GM23338 (cell line): ENCODE data around the gene C10orf90. TPM values are rescaled to one million over a fixed set of nuclear protein-coding genes. Genes with fewer than 3 reads are reported as not detected.

Source experiments
- ATAC-seq: fragments of 200-7000 bp; cut with Tn5 transposase; 3 replicates; pipeline ENCODE4 v1.9.1; 2020
- DNase-seq: peaks from one replicate; pipeline ENCODE4 v3.0.0-alpha.2; 2015; ENCODE audit warnings: low spot score
- H2AFZ ChIP-seq: fragments of 200-600 bp; sonication (generic); 2 replicates; pipeline ENCODE4 v1.8.0; 2016; ENCODE audit warnings: antibody characterized with exemption, mild to moderate bottlenecking, moderate library complexity
- H3F3A ChIP-seq: fragments of 200-600 bp; sonication (generic); replicated peaks from 2 replicates; pipeline ENCODE4 v1.8.0; 2017; ENCODE audit warnings: antibody characterized with exemption, mixed run types, low read depth
- H3K27ac ChIP-seq: fragments of 200-600 bp; sonication (generic); 2 replicates; pipeline ENCODE4 v1.6.1; 2016; ENCODE audit warnings: low read depth
- H3K27me3 ChIP-seq: fragments of 200-600 bp; sonication (generic); 2 replicates; pipeline ENCODE4 v1.8.0; 2016; ENCODE audit warnings: mild to moderate bottlenecking, mixed run types, moderate library complexity; ENCODE audit not compliant: insufficient read depth
- H3K36me3 ChIP-seq: fragments of 200-600 bp; sonication (generic); 2 replicates; pipeline ENCODE4 v1.8.0; 2016; ENCODE audit warnings: mild to moderate bottlenecking; ENCODE audit not compliant: insufficient read depth
- H3K4me1 ChIP-seq: fragments of 200-600 bp; sonication (generic); 2 replicates; pipeline ENCODE4 v1.8.0; 2016; ENCODE audit warnings: mild to moderate bottlenecking, moderate library complexity; ENCODE audit not compliant: insufficient read depth
- H3K4me2 ChIP-seq: fragments of 200-600 bp; sonication (generic); 2 replicates; pipeline ENCODE4 v1.7.1; 2017; ENCODE audit warnings: mixed run types
- H3K4me3 ChIP-seq: fragments of 200-600 bp; sonication (generic); 2 replicates; pipeline ENCODE4 v1.6.1; 2016; ENCODE audit warnings: mixed run types
- H3K79me2 ChIP-seq: fragments of 200-600 bp; sonication (generic); replicated peaks from 2 replicates; pipeline ENCODE4 v1.8.0; 2017; ENCODE audit warnings: mild to moderate bottlenecking; ENCODE audit not compliant: insufficient read depth
- H3K9me2 ChIP-seq: fragments of 200-600 bp; sonication (generic); 2 replicates; pipeline ENCODE4 v1.8.0; 2017; ENCODE audit not compliant: insufficient read depth
- H4K20me1 ChIP-seq: fragments of 200-600 bp; sonication (generic); replicated peaks from 2 replicates; pipeline ENCODE4 v1.8.0; 2017; ENCODE audit warnings: mild to moderate bottlenecking; ENCODE audit not compliant: insufficient read depth
- H3K27ac Mint-ChIP-seq: 2 replicates; pipeline ENCODE4 v1.8.0; 2020; ENCODE audit warnings: inconsistent platforms, mild to moderate bottlenecking, moderate library complexity, mixed read lengths
- H3K27me3 Mint-ChIP-seq: 3 replicates; pipeline ENCODE4 v1.8.0; 2022; ENCODE audit warnings: low read depth, mild to moderate bottlenecking, moderate library complexity, mixed read lengths, inconsistent platforms; ENCODE audit not compliant: insufficient read depth, poor library complexity
- H3K36me3 Mint-ChIP-seq: 3 replicates; pipeline ENCODE4 v1.8.0; 2021; ENCODE audit warnings: low read depth, mild to moderate bottlenecking, inconsistent platforms, moderate library complexity, mixed read lengths
- H3K4me1 Mint-ChIP-seq: 3 replicates; pipeline ENCODE4 v1.8.0; 2020; ENCODE audit warnings: mild to moderate bottlenecking, inconsistent platforms, mixed read lengths
- H3K4me3 Mint-ChIP-seq: 3 replicates; pipeline ENCODE4 v1.8.0; 2021; ENCODE audit warnings: moderate library complexity, mild to moderate bottlenecking, inconsistent platforms, mixed read lengths
- H3K9me3 Mint-ChIP-seq: 3 replicates; pipeline ENCODE4 v1.8.0; 2020; ENCODE audit warnings: moderate library complexity, mild to moderate bottlenecking, inconsistent platforms, mixed read lengths
- POLR2AphosphoS5 ChIP-seq: IDR thresholded peaks from 2 replicates; pipeline ENCODE4 v1.6.1; 2016; ENCODE audit warnings: antibody characterized with exemption, low read depth
- ZNF114 ChIP-seq: fragments of 250-450 bp; sonication (Bioruptor Pico); IDR thresholded peaks from 2 replicates; pipeline ENCODE4 v1.5.0; 2020; ENCODE audit warnings: mild to moderate bottlenecking, moderate library complexity
- ZNF331 ChIP-seq: fragments of 250-450 bp; sonication (Bioruptor Pico); IDR thresholded peaks from 2 replicates; pipeline ENCODE4 v1.5.0; 2020; ENCODE audit warnings: low read depth, mild to moderate bottlenecking, moderate library complexity
- polyA plus RNA-seq: library from polyadenylated mRNA; unstranded; fragments of >200 nt; fragmentation: Nextera tagmentation; extraction: Ambion mirVana; gene quantifications from 2 replicates; pipeline ENCODE4 v1.2.1, GENCODE V29; 2016
- total RNA-seq: library from RNA; depleted of rRNA; stranded (reverse); fragments of >200 nt; shearing (Covaris generic); gene quantifications from 2 replicates; pipeline ENCODE4 v1.2.3, GENCODE V29; 2014
- TF ChIP-seq, protein P1 (sequence below): IDR thresholded peaks from 2 replicates; pipeline ENCODE4 v1.6.1; 2016; ENCODE audit warnings: antibody characterized with exemption
- TF ChIP-seq, protein P2 (sequence below), 2 experiments: fragments of 200-600 bp in 1 of 2; sonication (generic) in 1 of 2; conservative IDR thresholded peaks; 2 replicates each; pipeline versions ENCODE4 v1.5.1 to v1.6.1; 2016 to 2017; ENCODE audit warnings: antibody characterized with exemption in 2 of 2, low read depth in 2 of 2, mild to moderate bottlenecking in 2 of 2, moderate library complexity in 1 of 2
- TF ChIP-seq, protein P3 (sequence below): fragments of 250-450 bp; sonication (Bioruptor Pico); IDR thresholded peaks from 2 replicates; pipeline ENCODE4 v1.5.0; 2020; ENCODE audit warnings: mild to moderate bottlenecking, moderate library complexity

C10orf90 gene
- total and polyA plus RNA-seq, 2 experiments from 2014 or later: 0.76 to 0.97 TPM

DNA sequence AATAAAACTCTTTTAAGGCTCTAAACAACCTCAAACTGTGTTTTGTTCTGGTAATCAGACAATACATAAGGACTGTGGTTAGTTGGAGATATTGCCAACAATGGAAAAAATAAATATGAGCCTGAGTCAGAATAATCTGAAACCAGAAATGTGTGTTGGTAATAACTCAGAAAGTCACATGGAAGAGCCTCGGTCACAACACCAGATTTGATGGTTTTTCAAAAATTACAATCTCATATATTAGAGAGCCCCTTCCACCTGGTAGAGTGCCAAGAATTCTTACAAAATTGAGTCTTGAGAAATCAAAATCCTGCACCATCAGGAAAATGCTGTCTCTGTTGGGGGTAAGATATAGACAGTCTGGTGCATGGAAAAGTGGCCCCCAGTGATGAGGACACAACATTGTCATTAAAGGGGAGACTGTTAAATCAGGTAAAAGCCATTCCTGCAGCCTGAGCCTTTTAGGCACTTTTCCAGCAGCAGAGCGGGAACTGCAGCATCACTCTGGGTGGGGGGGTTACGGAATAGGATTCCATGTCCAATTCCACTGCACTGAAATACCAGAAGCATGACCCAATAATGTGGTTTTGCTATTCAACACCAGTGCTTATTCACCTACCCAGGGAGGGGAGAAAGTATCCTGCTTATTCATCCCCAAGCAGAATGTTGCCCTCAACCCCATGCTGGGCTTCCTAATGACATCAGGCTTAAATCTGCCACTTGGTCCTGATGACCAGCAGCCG lies 272.7 kb downstream of the C10orf90 start:
- no peaks in the 10 kb centered on the region for H3K36me3 Mint-ChIP-seq
- H3K9me3 Mint-ChIP-seq: no peaks in the 10 kb centered on the region; the same call in 2 of the 3 replicates
- Histone ChIP-seq H3F3A (no peaks in the 10 kb centered on the region), H3K36me3 (no peaks in the 10 kb centered on the region), H3K4me1 (no peaks in the 10 kb centered on the region), H3K27me3 (no peaks in the 10 kb centered on the region), H3K27ac (no peak overlapping the region), H3K4me3 (no peak overlapping the region), H3K9me2 (no peaks in the 10 kb centered on the region), H3K4me2 (no peak overlapping the region), H4K20me1 (no peaks in the 10 kb centered on the region), H3K79me2 (no peaks in the 10 kb centered on the region), H2AFZ (peak overlapping the region; percentile 9; the same call in 1 of the 2 replicates)
- peaks cover 13% of the 10 kb centered on the region for H3K4me1 Mint-ChIP-seq
- DNase-seq (peak; percentile 25), ATAC-seq (peak; percentile 45; the same call in 2 of the 3 replicates)
- peaks cover 2% of the 10 kb centered on the region for H3K27me3 Mint-ChIP-seq
- no peak overlapping the region for H3K4me3 Mint-ChIP-seq
- TF ChIP-seq, protein P1, sequence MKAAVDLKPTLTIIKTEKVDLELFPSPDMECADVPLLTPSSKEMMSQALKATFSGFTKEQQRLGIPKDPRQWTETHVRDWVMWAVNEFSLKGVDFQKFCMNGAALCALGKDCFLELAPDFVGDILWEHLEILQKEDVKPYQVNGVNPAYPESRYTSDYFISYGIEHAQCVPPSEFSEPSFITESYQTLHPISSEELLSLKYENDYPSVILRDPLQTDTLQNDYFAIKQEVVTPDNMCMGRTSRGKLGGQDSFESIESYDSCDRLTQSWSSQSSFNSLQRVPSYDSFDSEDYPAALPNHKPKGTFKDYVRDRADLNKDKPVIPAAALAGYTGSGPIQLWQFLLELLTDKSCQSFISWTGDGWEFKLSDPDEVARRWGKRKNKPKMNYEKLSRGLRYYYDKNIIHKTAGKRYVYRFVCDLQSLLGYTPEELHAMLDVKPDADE: no peak
- TF ChIP-seq, protein P2, sequence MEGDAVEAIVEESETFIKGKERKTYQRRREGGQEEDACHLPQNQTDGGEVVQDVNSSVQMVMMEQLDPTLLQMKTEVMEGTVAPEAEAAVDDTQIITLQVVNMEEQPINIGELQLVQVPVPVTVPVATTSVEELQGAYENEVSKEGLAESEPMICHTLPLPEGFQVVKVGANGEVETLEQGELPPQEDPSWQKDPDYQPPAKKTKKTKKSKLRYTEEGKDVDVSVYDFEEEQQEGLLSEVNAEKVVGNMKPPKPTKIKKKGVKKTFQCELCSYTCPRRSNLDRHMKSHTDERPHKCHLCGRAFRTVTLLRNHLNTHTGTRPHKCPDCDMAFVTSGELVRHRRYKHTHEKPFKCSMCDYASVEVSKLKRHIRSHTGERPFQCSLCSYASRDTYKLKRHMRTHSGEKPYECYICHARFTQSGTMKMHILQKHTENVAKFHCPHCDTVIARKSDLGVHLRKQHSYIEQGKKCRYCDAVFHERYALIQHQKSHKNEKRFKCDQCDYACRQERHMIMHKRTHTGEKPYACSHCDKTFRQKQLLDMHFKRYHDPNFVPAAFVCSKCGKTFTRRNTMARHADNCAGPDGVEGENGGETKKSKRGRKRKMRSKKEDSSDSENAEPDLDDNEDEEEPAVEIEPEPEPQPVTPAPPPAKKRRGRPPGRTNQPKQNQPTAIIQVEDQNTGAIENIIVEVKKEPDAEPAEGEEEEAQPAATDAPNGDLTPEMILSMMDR (conservative IDR thresholded peaks at IDR 0.05; ENCODE audit: low read depth in 2 of 2): no peak
- TF ChIP-seq ZNF114 (CRISPR knock-in tag): no peak
- no peak overlapping the region for H3K27ac Mint-ChIP-seq

DNA sequence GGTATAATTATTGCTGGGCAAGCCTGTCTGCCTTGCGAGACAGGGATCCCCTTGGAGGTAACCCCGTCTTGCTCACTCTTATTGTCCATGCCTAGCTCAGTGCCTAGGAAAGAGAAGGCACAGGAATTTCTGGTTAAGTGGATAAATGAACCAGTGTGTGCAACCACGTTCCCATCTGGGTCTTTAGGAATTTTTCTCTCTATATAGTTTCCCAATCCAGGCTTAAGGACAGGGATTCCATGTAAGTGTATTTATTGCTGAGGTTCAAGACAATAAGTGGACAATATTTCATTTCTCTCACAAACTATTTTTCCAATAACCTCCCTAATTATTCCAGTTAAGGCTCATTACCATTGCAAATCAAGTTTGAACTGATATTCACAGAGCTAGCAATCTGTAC lies 273.3 kb downstream of the C10orf90 start:
- DNase-seq (no peak), ATAC-seq (no peak)
- Histone ChIP-seq H3K4me2 (no peak overlapping the region), H3K4me3 (no peak overlapping the region), H3K27me3 (no peaks in the 10 kb centered on the region), H2AFZ (no peak overlapping the region), H3K79me2 (no peaks in the 10 kb centered on the region), H4K20me1 (no peaks in the 10 kb centered on the region), H3F3A (no peaks in the 10 kb centered on the region), H3K4me1 (no peaks in the 10 kb centered on the region), H3K9me2 (no peaks in the 10 kb centered on the region), H3K36me3 (no peaks in the 10 kb centered on the region), H3K27ac (no peak overlapping the region)
- TF ChIP-seq ZNF331 (CRISPR knock-in tag): no peak
- no peak for TF ChIP-seq POLR2AphosphoS5
- H3K4me1 Mint-ChIP-seq: peaks cover 13% of the 10 kb centered on the region
- peaks cover 2% of the 10 kb centered on the region for H3K27me3 Mint-ChIP-seq
- H3K27ac Mint-ChIP-seq: no peak overlapping the region
- no peak overlapping the region for H3K4me3 Mint-ChIP-seq
- no peaks in the 10 kb centered on the region for H3K36me3 Mint-ChIP-seq
- no peaks in the 10 kb centered on the region; the same call in 2 of the 3 replicates for H3K9me3 Mint-ChIP-seq

DNA sequence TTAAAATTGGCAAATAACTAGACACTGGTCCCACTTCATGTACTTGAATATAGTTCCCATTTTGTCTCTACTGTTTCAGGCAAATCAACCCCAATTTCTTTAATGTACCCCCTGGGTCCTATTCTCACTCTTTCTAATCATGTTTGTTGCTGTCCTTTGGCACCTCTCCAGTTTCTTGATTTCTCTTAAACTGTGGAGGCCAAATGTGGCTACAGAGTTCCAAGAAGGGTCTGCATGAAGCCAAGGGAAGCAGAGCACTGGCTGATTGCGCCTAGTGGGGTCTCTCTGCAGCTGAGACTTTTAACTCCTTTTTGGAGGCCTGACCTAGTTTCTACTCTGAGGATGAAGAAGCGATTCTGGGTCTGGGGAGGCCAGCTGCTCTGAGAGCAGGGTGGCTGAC lies 275.5 kb downstream of the C10orf90 start:
- Histone ChIP-seq H3K27ac (no peak overlapping the region), H3K27me3 (peaks cover 10% of the 10 kb centered on the region), H2AFZ (no peak overlapping the region), H3K36me3 (no peaks in the 10 kb centered on the region), H4K20me1 (no peaks in the 10 kb centered on the region), H3K4me1 (no peaks in the 10 kb centered on the region), H3F3A (no peaks in the 10 kb centered on the region), H3K4me2 (no peak overlapping the region), H3K9me2 (no peaks in the 10 kb centered on the region), H3K4me3 (no peak overlapping the region), H3K79me2 (no peaks in the 10 kb centered on the region)
- ATAC-seq (no peak), DNase-seq (no peak)
- Mint-ChIP-seq H3K4me1 (peaks cover 17% of the 10 kb centered on the region), H3K27ac (no peak overlapping the region), H3K27me3 (peaks cover 6% of the 10 kb centered on the region), H3K9me3 (no peaks in the 10 kb centered on the region; the same call in 2 of the 3 replicates), H3K4me3 (no peak overlapping the region), H3K36me3 (no peaks in the 10 kb centered on the region)
- TF ChIP-seq, protein P3, sequence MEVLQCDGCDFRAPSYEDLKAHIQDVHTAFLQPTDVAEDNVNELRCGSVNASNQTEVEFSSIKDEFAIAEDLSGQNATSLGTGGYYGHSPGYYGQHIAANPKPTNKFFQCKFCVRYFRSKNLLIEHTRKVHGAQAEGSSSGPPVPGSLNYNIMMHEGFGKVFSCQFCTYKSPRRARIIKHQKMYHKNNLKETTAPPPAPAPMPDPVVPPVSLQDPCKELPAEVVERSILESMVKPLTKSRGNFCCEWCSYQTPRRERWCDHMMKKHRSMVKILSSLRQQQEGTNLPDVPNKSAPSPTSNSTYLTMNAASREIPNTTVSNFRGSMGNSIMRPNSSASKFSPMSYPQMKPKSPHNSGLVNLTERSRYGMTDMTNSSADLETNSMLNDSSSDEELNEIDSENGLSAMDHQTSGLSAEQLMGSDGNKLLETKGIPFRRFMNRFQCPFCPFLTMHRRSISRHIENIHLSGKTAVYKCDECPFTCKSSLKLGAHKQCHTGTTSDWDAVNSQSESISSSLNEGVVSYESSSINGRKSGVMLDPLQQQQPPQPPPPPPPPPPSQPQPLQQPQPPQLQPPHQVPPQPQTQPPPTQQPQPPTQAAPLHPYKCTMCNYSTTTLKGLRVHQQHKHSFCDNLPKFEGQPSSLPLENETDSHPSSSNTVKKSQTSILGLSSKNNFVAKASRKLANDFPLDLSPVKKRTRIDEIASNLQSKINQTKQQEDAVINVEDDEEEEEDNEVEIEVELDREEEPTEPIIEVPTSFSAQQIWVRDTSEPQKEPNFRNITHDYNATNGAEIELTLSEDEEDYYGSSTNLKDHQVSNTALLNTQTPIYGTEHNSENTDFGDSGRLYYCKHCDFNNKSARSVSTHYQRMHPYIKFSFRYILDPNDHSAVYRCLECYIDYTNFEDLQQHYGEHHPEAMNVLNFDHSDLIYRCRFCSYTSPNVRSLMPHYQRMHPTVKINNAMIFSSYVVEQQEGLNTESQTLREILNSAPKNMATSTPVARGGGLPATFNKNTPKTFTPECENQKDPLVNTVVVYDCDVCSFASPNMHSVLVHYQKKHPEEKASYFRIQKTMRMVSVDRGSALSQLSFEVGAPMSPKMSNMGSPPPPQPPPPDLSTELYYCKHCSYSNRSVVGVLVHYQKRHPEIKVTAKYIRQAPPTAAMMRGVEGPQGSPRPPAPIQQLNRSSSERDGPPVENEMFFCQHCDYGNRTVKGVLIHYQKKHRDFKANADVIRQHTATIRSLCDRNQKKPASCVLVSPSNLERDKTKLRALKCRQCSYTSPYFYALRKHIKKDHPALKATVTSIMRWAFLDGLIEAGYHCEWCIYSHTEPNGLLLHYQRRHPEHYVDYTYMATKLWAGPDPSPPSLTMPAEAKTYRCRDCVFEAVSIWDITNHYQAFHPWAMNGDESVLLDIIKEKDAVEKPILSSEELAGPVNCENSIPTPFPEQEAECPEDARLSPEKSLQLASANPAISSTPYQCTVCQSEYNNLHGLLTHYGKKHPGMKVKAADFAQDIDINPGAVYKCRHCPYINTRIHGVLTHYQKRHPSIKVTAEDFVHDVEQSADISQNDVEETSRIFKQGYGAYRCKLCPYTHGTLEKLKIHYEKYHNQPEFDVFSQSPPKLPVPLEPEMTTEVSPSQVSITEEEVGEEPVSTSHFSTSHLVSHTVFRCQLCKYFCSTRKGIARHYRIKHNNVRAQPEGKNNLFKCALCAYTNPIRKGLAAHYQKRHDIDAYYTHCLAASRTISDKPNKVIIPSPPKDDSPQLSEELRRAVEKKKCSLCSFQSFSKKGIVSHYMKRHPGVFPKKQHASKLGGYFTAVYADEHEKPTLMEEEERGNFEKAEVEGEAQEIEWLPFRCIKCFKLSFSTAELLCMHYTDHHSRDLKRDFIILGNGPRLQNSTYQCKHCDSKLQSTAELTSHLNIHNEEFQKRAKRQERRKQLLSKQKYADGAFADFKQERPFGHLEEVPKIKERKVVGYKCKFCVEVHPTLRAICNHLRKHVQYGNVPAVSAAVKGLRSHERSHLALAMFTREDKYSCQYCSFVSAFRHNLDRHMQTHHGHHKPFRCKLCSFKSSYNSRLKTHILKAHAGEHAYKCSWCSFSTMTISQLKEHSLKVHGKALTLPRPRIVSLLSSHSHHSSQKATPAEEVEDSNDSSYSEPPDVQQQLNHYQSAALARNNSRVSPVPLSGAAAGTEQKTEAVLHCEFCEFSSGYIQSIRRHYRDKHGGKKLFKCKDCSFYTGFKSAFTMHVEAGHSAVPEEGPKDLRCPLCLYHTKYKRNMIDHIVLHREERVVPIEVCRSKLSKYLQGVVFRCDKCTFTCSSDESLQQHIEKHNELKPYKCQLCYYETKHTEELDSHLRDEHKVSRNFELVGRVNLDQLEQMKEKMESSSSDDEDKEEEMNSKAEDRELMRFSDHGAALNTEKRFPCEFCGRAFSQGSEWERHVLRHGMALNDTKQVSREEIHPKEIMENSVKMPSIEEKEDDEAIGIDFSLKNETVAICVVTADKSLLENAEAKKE: no peak
